Osteoblast (primary cell): ENCODE measurements around the gene PPFIBP2. TPM values are rescaled to one million over a fixed set of nuclear protein-coding genes. Genes with fewer than 3 reads are reported as not detected.

Experiments used
- DNase-seq: peaks from one replicate; pipeline ENCODE4 v3.0.0; 2011; ENCODE audit warnings: low spot score, mixed read lengths; ENCODE audit not compliant: insufficient read length; ENCODE audit errors: missing footprints
- H2AFZ ChIP-seq: 2 replicates; pipeline ENCODE4 v1.6.0; 2011; ENCODE audit warnings: mild to moderate bottlenecking, low read length
- H3K27ac ChIP-seq: 2 replicates; pipeline ENCODE4 v1.5.1; 2011; ENCODE audit warnings: mild to moderate bottlenecking, low read depth, low read length, moderate library complexity
- H3K27me3 ChIP-seq: 2 replicates; pipeline ENCODE4 v1.6.0; 2012; ENCODE audit warnings: mild to moderate bottlenecking, control low read depth, inconsistent platforms, low read length, moderate library complexity; ENCODE audit not compliant: insufficient read depth
- H3K36me3 ChIP-seq: 2 replicates; pipeline ENCODE4 v1.5.1; 2011; ENCODE audit warnings: mild to moderate bottlenecking, low read length, control low read depth, moderate library complexity; ENCODE audit not compliant: insufficient read depth
- H3K4me1 ChIP-seq: 2 replicates; pipeline ENCODE4 v1.5.1; 2011; ENCODE audit warnings: mild to moderate bottlenecking, low read length, control low read depth, moderate library complexity; ENCODE audit not compliant: insufficient read depth
- H3K4me2 ChIP-seq: 2 replicates; pipeline ENCODE4 v1.6.0; 2011; ENCODE audit warnings: mild to moderate bottlenecking, low read length; ENCODE audit not compliant: insufficient read depth
- H3K4me3 ChIP-seq: fragments of 200-600 bp; sonication (generic); 3 replicates; pipeline ENCODE4 v1.5.1; 2012; ENCODE audit warnings: mild to moderate bottlenecking, low read length, inconsistent platforms; ENCODE audit not compliant: insufficient read depth
- H3K79me2 ChIP-seq: 2 replicates; pipeline ENCODE4 v1.6.0; 2012; ENCODE audit warnings: mild to moderate bottlenecking, low read length, control low read depth, inconsistent platforms; ENCODE audit not compliant: insufficient read depth
- H3K9me3 ChIP-seq: 2 replicates; pipeline ENCODE4 v1.5.1; 2011; ENCODE audit warnings: low read depth, low read length, control low read depth
- H4K20me1 ChIP-seq: 2 replicates; pipeline ENCODE4 v1.6.0; 2012; ENCODE audit warnings: mild to moderate bottlenecking, low read length, control low read depth; ENCODE audit not compliant: insufficient read depth
- CTCF ChIP-seq: IDR thresholded peaks from 2 replicates; pipeline ENCODE4 v1.5.1; 2011; ENCODE audit warnings: mild to moderate bottlenecking, low read depth, low read length, moderate library complexity; ENCODE audit errors: extremely low read depth
- total RNA-seq: library from RNA; depleted of rRNA; stranded (reverse); fragments of >200 nt; gene quantifications from 2 replicates; pipeline ENCODE4 v1.2.3, GENCODE V29; 2012

The PPFIBP2 gene
- total RNA-seq, 1 donor, result 25.0 TPM

DNA sequence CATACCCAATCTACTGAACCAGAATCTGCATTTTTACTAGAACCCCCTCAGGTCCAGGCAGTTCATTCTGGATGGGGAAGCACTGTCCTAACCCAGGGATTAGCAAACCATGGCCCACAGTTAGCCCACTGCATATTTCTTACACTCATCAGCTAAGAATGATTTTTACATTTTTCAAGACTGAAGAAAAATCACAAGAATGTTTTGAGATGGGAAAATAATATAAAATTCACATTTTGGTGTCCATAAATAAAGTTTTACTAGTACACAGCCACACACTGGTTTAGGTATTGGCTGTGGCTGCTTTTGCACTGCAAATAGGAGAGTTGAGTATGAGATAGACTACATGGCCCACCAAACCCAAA lies 59.4 kb downstream of the PPFIBP2 start:
- H3K4me3 ChIP-seq, result no peak overlapping the region
- H3K79me2 ChIP-seq, result no peaks in the 10 kb centered on the region
- no peaks in the 10 kb centered on the region for H3K9me3 ChIP-seq
- DNase-seq, result no peak
- no peak for TF ChIP-seq CTCF
- H2AFZ ChIP-seq, result peak overlapping the region; percentile 42
- H3K36me3 ChIP-seq, result no peaks in the 10 kb centered on the region
- H3K4me2 ChIP-seq, result peak overlapping the region; percentile 42
- H3K27ac ChIP-seq, result peak overlapping the region; percentile 24
- peaks cover 66% of the 10 kb centered on the region for H3K4me1 ChIP-seq
- H4K20me1 ChIP-seq, result no peaks in the 10 kb centered on the region
- no peaks in the 10 kb centered on the region for H3K27me3 ChIP-seq

DNA sequence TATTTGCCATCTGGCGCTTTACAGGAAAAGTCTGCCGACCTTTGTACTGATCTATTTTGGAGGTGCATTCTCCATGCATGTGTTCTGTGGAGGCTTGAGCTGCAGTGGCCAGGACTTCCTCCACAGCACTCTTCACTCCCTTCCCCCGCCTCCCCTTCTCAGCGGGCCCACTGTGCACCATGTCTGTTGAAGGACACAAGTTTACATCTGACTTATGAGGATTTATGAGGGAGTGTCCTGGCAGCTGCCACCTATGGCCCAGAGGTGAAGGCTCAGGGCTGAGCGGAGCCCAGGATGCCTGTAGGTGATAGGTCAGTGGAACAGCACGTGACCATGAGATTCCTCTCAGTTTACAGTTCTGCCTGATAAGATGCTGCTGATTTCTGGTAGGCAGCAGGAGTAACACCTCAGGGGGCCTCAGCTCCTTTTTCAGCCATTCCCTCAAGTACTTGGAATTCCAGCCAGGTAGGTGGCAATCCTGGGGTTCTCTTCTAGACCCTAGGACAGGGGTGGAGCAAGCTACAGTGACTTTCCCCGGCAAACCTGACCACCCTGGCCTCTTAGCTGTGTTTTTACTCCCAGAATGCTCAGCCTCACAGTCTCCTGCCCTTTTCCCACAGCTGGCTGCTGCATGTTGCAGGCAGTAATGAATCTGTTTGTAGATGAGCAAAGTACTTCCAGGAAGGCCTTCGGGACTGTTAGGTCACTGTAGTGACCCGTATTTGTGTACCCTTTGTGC lies 59.9 kb downstream of the PPFIBP2 start:
- no peaks in the 10 kb centered on the region for H3K9me3 ChIP-seq
- H3K4me3 ChIP-seq, result no peak overlapping the region
- no peaks in the 10 kb centered on the region for H3K27me3 ChIP-seq
- H3K36me3 ChIP-seq, result no peaks in the 10 kb centered on the region
- peak overlapping the region; percentile 42 for H3K4me2 ChIP-seq
- DNase-seq, result peak; percentile 68
- H3K4me1 ChIP-seq, result peaks cover 71% of the 10 kb centered on the region
- TF ChIP-seq CTCF, result no peak
- peak overlapping the region; percentile 54 for H2AFZ ChIP-seq
- H4K20me1 ChIP-seq, result no peaks in the 10 kb centered on the region
- no peaks in the 10 kb centered on the region for H3K79me2 ChIP-seq
- peak overlapping the region; percentile 24 for H3K27ac ChIP-seq

DNA sequence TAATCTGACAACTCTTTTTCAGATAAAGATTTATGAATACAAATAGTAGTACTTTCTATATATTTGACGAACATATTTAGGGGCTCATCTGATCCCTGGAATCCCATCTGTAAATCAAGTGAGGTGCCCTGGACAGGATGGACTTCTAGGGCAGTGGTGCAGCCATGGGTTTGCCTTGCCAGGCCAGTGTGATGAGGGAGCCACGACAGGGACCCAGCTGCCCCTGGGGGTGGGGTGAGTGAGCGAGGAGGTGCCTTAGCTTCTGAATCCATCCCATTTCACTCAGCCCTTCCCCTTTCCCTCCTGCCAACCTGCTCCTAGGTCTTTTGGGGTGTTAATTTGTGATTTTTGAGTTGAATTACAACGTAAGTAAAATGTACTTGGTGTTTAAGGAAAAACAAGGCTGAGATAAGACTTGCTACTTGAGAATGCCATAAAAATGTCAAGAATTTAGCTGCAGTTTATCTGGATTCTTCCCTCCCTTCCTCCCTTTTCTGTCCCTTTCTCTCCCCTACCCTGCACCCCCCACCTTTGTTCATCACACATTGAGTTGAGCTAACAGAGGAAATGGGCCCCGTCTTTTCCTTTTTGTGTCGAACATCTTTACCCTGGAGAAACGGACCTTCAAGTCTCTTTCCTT lies 60.8 kb downstream of the PPFIBP2 start:
- Histone ChIP-seq H3K4me1 (peaks cover 80% of the 10 kb centered on the region), H3K36me3 (no peaks in the 10 kb centered on the region), H3K79me2 (no peaks in the 10 kb centered on the region), H3K9me3 (no peaks in the 10 kb centered on the region), H2AFZ (no peak overlapping the region), H3K27ac (no peak overlapping the region), H3K4me2 (no peak overlapping the region), H3K4me3 (no peak overlapping the region), H4K20me1 (no peaks in the 10 kb centered on the region), H3K27me3 (no peaks in the 10 kb centered on the region)
- no peak for DNase-seq
- no peak for TF ChIP-seq CTCF
